HTERT RPE-1 (cell line): ENCODE results near the gene RRN3.
"Not testable (repeated sequence)": the region's sequence is repeated elsewhere in the genome, so short reads cannot be mapped to it uniquely, and the experiment has no call there.

Experiments used
- in situ Hi-C: fragments of 300-500 bp; cut with MboI; formaldehyde crosslinking; loops from 4 replicates; pipeline ENCODE4 v1.14.3; 2020; ENCODE audit warnings: low sequenced_read_pairs

RRN3 gene

DNA sequence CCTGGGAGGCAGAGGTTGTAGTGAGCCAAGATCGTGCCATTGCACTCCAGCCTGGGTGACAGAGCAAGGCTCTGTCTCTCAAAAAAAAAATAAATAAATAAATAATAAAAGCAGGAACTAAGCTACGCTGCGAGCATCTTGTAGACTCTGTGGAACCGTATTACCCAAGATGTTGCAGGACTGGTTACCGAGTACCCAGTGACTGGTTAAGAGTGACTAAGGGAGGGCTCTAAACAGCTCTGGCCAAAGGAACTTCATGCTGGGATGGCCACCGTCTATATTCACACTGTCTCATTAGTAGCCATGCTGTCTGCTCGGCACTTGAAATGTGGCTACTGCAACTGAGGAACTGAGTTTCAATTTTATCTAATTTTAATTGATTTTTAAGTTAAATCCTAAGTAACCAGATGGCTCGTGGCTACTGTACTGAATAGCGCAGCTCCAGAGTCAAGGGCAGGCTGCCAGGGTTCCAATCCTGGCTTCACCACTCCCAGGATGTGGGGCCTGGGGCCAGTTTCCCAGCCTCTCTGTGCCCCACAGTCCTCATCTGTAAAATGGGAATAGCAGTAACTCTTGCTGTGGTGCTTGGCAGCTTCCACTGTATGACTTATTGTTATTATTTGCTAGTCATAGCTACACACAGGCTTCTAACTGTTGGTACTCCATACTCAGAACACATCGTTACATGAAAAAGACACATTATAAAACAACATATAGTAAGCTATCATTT lies 41.2 kb downstream of the RRN3 start:
- in situ Hi-C loops: no loop called here

- in situ Hi-C loops: no loop called here
Measured at GRCh38 chr16:15051387-15051951, 42.6 kb downstream of the RRN3 start.

GRCh38 chr16:15050440-15050839 lies 43.6 kb downstream of the RRN3 start:
- in situ Hi-C loops: not testable (repeated sequence)

- in situ Hi-C loops: no loop called here
Measured at GRCh38 chr16:15049581-15050180, 44.4 kb downstream of the RRN3 start.

- in situ Hi-C loops: no loop called here
Measured at GRCh38 chr16:15046692-15047376, 47.2 kb downstream of the RRN3 start.

DNA sequence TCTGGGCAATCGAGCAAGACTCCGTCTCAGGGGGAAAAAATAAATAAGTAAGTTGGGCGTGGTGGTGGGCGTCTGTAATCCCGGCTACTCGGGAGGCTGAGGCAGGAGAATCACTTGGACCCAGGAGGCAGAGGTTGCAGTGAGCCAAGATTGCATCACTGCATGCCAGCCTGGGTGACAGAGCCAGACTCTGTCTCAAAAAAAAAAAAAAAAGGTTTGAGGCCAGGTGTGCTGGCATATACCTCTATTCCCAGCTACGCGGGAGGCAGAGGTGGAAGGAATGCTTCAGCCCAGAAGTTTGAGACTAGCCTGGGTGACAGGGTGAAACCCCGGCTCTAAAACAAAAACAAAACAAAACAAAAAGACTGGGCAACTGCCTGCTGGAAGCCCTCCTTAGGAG lies 48.8 kb downstream of the RRN3 start:
- in situ Hi-C loops: not testable (repeated sequence)

GRCh38 chr16:15044286-15044685 lies 49.8 kb downstream of the RRN3 start:
- in situ Hi-C loops: no loop called here

DNA sequence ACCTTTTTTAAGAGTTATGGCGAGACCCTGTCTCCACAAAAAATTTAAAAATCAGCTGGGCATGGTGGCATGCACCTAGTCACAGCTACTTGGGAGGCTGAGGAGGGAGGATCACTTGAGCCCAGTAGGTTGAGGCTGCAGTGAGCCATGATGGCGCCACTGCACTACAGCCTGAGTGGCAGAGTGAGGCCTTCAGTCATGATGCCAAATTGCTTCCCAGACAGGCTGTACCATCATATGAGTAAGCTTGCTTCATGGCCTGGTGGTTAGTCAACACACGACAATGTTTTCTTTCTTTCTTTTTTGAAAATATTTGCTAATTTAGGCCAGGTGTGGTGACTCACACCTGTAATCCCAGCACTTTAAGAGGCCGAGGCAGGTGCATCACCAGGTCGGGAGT lies 50.7 kb downstream of the RRN3 start:
- in situ Hi-C loops: no loop called here

DNA sequence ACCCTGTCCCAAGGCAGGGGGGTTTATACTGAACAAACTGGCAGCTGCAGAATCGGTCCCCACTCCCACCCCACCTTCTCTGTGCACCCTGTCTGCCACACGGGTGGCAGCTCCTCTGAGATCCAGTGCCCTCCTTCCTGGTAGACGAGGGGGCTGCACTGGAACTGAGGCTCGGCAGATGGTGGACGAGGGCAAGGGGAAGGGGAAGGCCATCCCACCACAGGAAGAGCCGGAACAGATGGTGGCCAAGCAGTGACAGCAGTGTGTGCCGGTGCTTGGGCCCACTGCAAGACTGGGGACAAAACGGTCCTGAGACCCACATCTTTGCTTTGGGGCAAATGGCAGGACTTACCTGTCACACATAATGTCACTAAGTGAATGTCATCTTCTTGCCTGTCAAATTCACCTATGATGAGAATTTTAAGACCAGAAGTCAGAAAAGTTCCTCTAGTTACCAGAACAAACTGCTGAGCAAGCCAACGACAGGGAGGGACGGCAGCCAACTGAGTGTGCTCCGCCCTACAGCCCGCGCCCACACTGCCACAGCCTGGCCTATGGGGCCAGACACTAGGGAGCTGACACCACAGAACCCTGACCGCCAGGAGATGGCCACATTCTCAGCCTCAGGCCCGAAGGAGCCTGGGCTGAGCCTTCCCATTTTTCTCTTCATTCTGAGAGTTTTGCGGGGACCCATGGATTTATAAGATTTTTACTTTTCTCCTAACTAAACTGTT lies 52.6 kb downstream of the RRN3 start:
- in situ Hi-C loops: no loop called here

DNA sequence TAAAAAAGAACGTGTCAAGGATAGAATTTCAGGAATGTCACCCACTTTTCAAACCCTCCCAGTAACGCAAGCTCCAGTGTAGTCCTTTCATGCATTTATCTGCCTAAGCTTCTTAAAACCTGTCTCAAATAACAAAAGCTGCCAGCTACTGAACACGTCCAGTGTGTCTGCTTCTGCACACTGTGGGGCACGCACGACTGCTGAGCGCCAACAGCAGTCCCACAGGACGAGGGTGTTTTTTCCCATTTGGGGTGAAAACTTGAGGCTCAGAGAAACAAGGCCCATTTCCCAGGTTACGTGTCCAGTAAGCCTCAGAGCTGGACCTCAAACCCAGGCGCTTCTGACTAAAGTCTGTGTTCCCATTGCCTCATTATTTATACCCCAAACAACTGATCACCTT lies 55.4 kb downstream of the RRN3 start:
- in situ Hi-C loops: no loop called here

DNA sequence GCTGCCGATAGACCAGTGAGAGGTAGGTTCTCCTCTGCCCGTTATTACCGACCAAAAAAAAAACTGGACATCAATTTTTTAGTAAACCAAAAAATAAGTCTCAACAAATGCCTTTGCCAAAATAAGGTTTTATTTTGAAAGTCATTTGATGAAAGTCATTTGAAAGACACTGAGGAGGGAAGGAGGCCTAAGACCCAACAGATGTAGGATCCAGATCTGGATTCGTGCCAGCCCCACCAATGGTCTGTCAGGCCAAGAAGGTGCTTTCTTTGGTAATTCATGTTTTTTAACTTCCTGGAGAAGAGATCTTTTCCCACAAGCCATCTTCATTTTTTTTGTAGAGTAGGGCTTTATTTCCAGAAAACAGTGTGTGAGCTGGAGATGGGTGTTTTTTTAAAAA lies 56.3 kb downstream of the RRN3 start:
- in situ Hi-C loops: no loop called here

- in situ Hi-C loops: no loop called here
Measured at GRCh38 chr16:15037003-15037402, 57.1 kb downstream of the RRN3 start.

- in situ Hi-C loops: no loop called here
Measured at GRCh38 chr16:15035163-15035729, 58.8 kb downstream of the RRN3 start.

DNA sequence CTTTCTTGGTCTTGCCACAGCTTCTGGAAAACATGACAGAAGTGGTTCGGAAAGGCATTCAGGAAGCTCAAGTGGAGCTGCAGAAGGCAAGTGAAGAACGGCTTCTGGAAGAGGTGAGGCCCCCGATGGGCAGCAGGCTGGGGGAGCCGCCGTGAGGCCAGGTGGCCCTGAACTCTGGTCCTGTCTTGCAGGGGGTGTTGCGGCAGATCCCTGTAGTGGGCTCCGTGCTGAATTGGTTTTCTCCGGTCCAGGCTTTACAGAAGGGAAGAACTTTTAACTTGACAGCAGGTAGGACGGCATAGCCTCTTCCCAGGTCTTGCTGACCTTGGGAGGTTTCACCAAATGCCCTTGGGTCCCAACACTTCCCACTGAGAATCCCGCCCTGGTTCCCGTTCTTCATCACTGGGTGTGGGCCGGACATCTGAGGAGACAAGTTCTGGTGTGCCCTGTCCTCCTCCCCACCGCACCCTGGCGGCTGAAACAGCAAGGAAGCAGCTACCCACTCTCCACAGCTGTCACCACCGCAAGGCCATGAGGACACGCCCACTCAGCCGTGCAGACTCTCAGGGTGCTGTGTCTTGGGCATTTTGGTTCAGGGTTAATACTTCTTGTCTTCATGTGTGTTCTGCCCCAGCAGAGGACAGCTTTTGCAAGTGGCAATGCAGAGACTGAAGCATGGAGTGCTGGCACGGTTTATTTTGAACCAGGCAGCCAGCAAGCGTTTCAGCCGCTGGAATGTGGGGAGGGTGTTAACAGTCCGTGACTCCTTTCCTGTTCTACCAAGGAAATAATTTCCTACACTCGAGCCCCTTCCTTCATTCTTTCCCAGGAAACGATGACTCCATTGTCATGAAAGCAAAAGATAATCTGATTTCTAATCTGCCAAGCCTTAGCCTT lies 59.6 kb downstream of the RRN3 start:
- in situ Hi-C loops: no loop called here

DNA sequence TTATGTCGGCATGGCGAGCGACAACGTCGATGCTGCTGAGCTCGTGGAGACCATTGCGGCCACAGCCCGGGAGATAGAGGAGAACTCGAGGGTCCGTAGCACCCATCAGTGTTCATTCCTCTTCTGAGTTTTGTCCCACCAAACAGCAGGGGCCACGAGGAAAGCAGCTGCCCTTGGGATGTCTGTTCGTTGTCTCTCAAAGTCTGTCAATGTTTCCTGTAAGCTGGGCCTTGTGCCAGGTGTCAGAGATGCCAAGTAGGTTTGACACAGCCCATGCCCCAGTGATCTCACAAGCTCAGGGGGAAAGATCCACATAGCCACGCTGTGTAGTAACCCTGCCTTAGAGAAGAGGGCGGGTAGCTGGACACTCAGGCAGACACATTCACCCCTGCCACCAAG lies 60.8 kb downstream of the RRN3 start:
- in situ Hi-C loops: no loop called here

GRCh38 chr16:15032547-15033308 lies 61.3 kb downstream of the RRN3 start:
- in situ Hi-C loops: no loop called here

DNA sequence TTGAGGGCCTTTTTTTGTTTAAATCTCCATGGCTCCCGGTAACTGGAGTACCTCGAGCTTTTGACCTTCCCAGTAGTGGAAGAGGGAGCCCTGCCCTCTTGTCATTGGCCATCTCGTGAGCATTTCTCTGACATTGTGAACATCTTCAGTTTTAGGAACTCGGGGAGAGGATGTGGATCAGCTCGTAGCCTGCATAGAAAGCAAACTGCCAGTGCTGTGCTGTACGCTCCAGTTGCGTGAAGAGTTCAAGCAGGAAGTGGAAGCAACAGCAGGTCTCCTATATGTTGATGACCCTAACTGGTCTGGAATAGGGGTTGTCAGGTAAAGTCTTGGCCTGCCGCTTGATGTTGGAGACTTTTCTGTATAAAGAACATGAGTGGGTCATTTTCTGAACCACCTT lies 62.5 kb downstream of the RRN3 start:
- in situ Hi-C loops: no loop called here

GRCh38 chr16:15031179-15031578 lies 62.9 kb downstream of the RRN3 start:
- in situ Hi-C loops: no loop called here

GRCh38 chr16:15029749-15030148 lies 64.3 kb downstream of the RRN3 start:
- in situ Hi-C loops: not testable (repeated sequence)
